ENCODE data around the gene IL18. TPM values are rescaled to one million over a fixed set of nuclear protein-coding genes. Genes with fewer than 3 reads are reported as not detected.

IL18 gene
- total RNA-seq, 1 experiment from 2014 or later, result 0.31 TPM

DNA sequence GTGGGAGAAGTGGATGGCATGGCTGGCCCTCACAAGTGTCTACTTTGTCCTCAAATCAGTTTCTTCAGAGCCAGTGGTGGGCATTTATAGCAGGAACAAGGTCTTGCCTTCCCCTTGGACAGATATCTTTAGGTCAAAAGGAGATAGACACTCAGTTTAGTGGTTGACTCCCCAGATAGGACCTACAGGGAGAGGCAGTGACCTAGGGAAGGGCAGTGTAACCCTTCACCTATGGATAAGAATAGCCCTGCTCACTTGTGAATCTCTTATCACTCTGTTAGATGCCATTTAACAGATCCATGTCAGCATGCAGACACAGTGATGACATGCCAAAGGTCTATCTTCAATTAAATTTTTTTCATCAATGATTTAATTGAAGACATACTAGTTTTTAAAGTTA is 22.4 kb upstream of the IL18 start:
- H3K4me2 ChIP-seq (ENCODE audit: insufficient read depth, insufficient read length, low read length), result no peak overlapping the region
- DNase-seq, result no peak
- no peak overlapping the region for H2BK120ac ChIP-seq (ENCODE audit: low read depth, low read length, poor library complexity, severe bottlenecking)
- no peak overlapping the region for H2BK5ac ChIP-seq (ENCODE audit: insufficient read length, low read length)
- H3K79me2 ChIP-seq (ENCODE audit: insufficient read depth, low read length), result no peaks in the 10 kb centered on the region
- no peak overlapping the region for H3K4ac ChIP-seq (ENCODE audit: low read depth, low read length)
- H2BK20ac ChIP-seq (ENCODE audit: low read depth, low read length, poor library complexity, severe bottlenecking), result no peak overlapping the region
- H3K23ac ChIP-seq (ENCODE audit: insufficient read length, low read depth, low read length), result no peak overlapping the region
- no peak overlapping the region for H2AFZ ChIP-seq (ENCODE audit: low read length)
- no peak overlapping the region for H3K18ac ChIP-seq (ENCODE audit: insufficient read length, low read depth, low read length)
- no peak overlapping the region for H3T11ph ChIP-seq (ENCODE audit: low read length)
- H3K27ac ChIP-seq (ENCODE audit: insufficient read length, low read depth, low read length), result no peak overlapping the region
- no peak overlapping the region for H3K14ac ChIP-seq (ENCODE audit: insufficient read depth, low read length)
- Mint-ChIP-seq H3K4me1 (peaks cover 2 to 3% of the 10 kb centered on the region in 2 experiments; a peak in 1 of 4 replicates), H3K27me3 (ENCODE audit: low read depth) (no peaks in the 10 kb centered on the region; the same call in 1 of the 2 replicates), H3K36me3 (ENCODE audit: insufficient read depth in 1 of 3, low read depth in 3 of 3) (no peaks in the 10 kb centered on the region), H3K4me3 (no peak overlapping the region), H3K9me3 (peaks cover 4% of the 10 kb centered on the region in 2 experiments; a peak in 3 of 5 replicates), H3K27ac (no peak overlapping the region)
- H3K27me3 ChIP-seq (ENCODE audit: insufficient read depth, low read length), result no peaks in the 10 kb centered on the region
- H2BK15ac ChIP-seq (ENCODE audit: low read depth, low read length), result no peak overlapping the region
- no peak overlapping the region for H4K5ac ChIP-seq (ENCODE audit: insufficient read length, low read depth, low read length)
- no peak overlapping the region for H2BK12ac ChIP-seq (ENCODE audit: insufficient read length, low read depth, low read length)
- TF ChIP-seq, protein P1, sequence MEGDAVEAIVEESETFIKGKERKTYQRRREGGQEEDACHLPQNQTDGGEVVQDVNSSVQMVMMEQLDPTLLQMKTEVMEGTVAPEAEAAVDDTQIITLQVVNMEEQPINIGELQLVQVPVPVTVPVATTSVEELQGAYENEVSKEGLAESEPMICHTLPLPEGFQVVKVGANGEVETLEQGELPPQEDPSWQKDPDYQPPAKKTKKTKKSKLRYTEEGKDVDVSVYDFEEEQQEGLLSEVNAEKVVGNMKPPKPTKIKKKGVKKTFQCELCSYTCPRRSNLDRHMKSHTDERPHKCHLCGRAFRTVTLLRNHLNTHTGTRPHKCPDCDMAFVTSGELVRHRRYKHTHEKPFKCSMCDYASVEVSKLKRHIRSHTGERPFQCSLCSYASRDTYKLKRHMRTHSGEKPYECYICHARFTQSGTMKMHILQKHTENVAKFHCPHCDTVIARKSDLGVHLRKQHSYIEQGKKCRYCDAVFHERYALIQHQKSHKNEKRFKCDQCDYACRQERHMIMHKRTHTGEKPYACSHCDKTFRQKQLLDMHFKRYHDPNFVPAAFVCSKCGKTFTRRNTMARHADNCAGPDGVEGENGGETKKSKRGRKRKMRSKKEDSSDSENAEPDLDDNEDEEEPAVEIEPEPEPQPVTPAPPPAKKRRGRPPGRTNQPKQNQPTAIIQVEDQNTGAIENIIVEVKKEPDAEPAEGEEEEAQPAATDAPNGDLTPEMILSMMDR (conservative IDR thresholded peaks at IDR 0.05), result no peak
- no peak overlapping the region for H4K8ac ChIP-seq (replicated peaks; ENCODE audit: insufficient read length, low read depth, low read length)
- no peak overlapping the region for H4K91ac ChIP-seq (ENCODE audit: insufficient read length, low read depth, low read length)
- no peaks in the 10 kb centered on the region; the same call in 1 of the 2 replicates for H3K4me1 ChIP-seq (ENCODE audit: insufficient read depth, low read length)
- no peak overlapping the region for H3K56ac ChIP-seq (ENCODE audit: insufficient read length, low read depth, low read length)
- H2AK5ac ChIP-seq (ENCODE audit: insufficient read length, low read length), result no peak overlapping the region
- H3K79me1 ChIP-seq (ENCODE audit: insufficient read depth, low read depth, low read length, poor library complexity, severe bottlenecking), result no peaks in the 10 kb centered on the region
- no peaks in the 10 kb centered on the region for H3K23me2 ChIP-seq (ENCODE audit: insufficient read length, low read depth, low read length, poor library complexity, severe bottlenecking)
- H3K9ac ChIP-seq (ENCODE audit: extremely low read depth, insufficient read length, low read length), result no peak overlapping the region
- no peaks in the 10 kb centered on the region for H3K9me3 ChIP-seq (ENCODE audit: control insufficient read depth, low read depth, low read length)
- H4K20me1 ChIP-seq (ENCODE audit: control insufficient read depth, insufficient read depth, insufficient read length), result no peaks in the 10 kb centered on the region

All from H9 (cell line).